DOHH2 (cell line): ENCODE measurements around the gene RBKS.

Source experiments
- H3F3A ChIP-seq: fragments of 200-600 bp; sonication (generic), shearing (Covaris generic); 2 replicates; pipeline ENCODE4 v1.6.0; 2016; ENCODE audit warnings: antibody characterized with exemption, mild to moderate bottlenecking; ENCODE audit not compliant: control insufficient read depth, insufficient read depth
- H3K27ac ChIP-seq: fragments of 200-600 bp; sonication (generic); 2 replicates; pipeline ENCODE4 v1.5.1; 2014; ENCODE audit warnings: low read depth, mild to moderate bottlenecking, low read length, moderate library complexity
- H3K27me3 ChIP-seq: fragments of 200-600 bp; sonication (generic); 2 replicates; pipeline ENCODE4 v1.6.1; 2014; ENCODE audit warnings: mild to moderate bottlenecking, low read length, mixed read lengths; ENCODE audit not compliant: control insufficient read depth
- H3K36me3 ChIP-seq: fragments of 200-600 bp; sonication (generic); 2 replicates; pipeline ENCODE4 v1.6.1; 2014; ENCODE audit warnings: mild to moderate bottlenecking, low read length, moderate library complexity, mixed read lengths; ENCODE audit not compliant: control insufficient read depth
- H3K4me1 ChIP-seq: fragments of 200-600 bp; sonication (generic); 2 replicates; pipeline ENCODE4 v1.6.1; 2014; ENCODE audit warnings: mild to moderate bottlenecking, low read length, mixed read lengths; ENCODE audit not compliant: control insufficient read depth
- H3K4me2 ChIP-seq: fragments of 200-600 bp; sonication (generic); 2 replicates; pipeline ENCODE4 v1.6.0; 2014; ENCODE audit warnings: mild to moderate bottlenecking, low read length, moderate library complexity
- H3K4me3 ChIP-seq: fragments of 200-600 bp; sonication (generic); 2 replicates; pipeline ENCODE4 v1.5.1; 2014; ENCODE audit warnings: mild to moderate bottlenecking, low read length, mixed read lengths
- H3K79me2 ChIP-seq: fragments of 200-600 bp; sonication (generic); 2 replicates; pipeline ENCODE4 v1.6.1; 2014; ENCODE audit warnings: mild to moderate bottlenecking, low read length, mixed read lengths; ENCODE audit not compliant: control insufficient read depth
- H3K9me2 ChIP-seq: fragments of 200-600 bp; sonication (generic); replicated peaks from 2 replicates; pipeline ENCODE4 v1.6.1; 2014; ENCODE audit warnings: mild to moderate bottlenecking, low read length, mixed read lengths; ENCODE audit not compliant: control insufficient read depth
- H3K9me3 ChIP-seq: fragments of 200-600 bp; sonication (generic); 2 replicates; pipeline ENCODE4 v1.6.1; 2014; ENCODE audit warnings: antibody characterized with exemption, low read length, mixed read lengths; ENCODE audit not compliant: control insufficient read depth, insufficient read depth
- H4K20me1 ChIP-seq: fragments of 200-600 bp; sonication (generic); 2 replicates; pipeline ENCODE4 v1.6.0; 2014; ENCODE audit warnings: low read depth, mild to moderate bottlenecking, antibody characterized with exemption, low read length, moderate library complexity; ENCODE audit not compliant: control insufficient read depth, insufficient read depth
- CTCF ChIP-seq: fragments of 200-600 bp; sonication (generic); IDR thresholded peaks from one replicate; pipeline ENCODE4 v1.5.1; 2014; ENCODE audit warnings: antibody characterized with exemption, mild to moderate bottlenecking, low read depth, low read length; ENCODE audit not compliant: poor library complexity, severe bottlenecking
- EZH2phosphoT487 ChIP-seq: fragments of 200-600 bp; sonication (generic); IDR thresholded peaks from 2 replicates; pipeline ENCODE4 v1.6.1; 2017; ENCODE audit warnings: borderline replicate concordance, mild to moderate bottlenecking, antibody characterized with exemption, low read length, moderate library complexity, mixed read lengths

RBKS gene

GRCh38 chr2:27779417-27780055 lies 110.7 kb downstream of the RBKS start:
- H3K27ac ChIP-seq = no peak overlapping the region
- H3F3A ChIP-seq = no peaks in the 10 kb centered on the region
- no peaks in the 10 kb centered on the region for H3K9me3 ChIP-seq
- no peaks in the 10 kb centered on the region for H3K27me3 ChIP-seq
- no peaks in the 10 kb centered on the region for H3K9me2 ChIP-seq
- no peak overlapping the region for H3K4me2 ChIP-seq
- no peaks in the 10 kb centered on the region for H3K4me1 ChIP-seq
- H3K36me3 ChIP-seq = peaks cover 35% of the 10 kb centered on the region
- H3K4me3 ChIP-seq = no peak overlapping the region
- 0 out of 2 replicates have a peak, but pooled peaks cover 5% of the 10 kb centered on the region for H4K20me1 ChIP-seq
- H3K79me2 ChIP-seq = peaks cover 35% of the 10 kb centered on the region
- no peak for TF ChIP-seq EZH2phosphoT487
- no peak for TF ChIP-seq CTCF

GRCh38 chr2:27776696-27777095 lies 113.5 kb downstream of the RBKS start:
- Histone ChIP-seq H3K36me3 (peaks cover 42% of the 10 kb centered on the region), H3F3A (no peaks in the 10 kb centered on the region), H3K4me2 (no peak overlapping the region), H4K20me1 (0 out of 2 replicates have a peak, but pooled peaks cover 5% of the 10 kb centered on the region), H3K9me2 (no peaks in the 10 kb centered on the region), H3K79me2 (peaks cover 63% of the 10 kb centered on the region), H3K4me3 (no peak overlapping the region), H3K27me3 (no peaks in the 10 kb centered on the region), H3K27ac (no peak overlapping the region), H3K4me1 (peaks cover 11% of the 10 kb centered on the region), H3K9me3 (no peaks in the 10 kb centered on the region)
- TF ChIP-seq CTCF = no peak
- no peak for TF ChIP-seq EZH2phosphoT487

GRCh38 chr2:27776097-27776496 lies 114.1 kb downstream of the RBKS start:
- Histone ChIP-seq H3K9me2 (no peaks in the 10 kb centered on the region), H3K36me3 (peaks cover 42% of the 10 kb centered on the region), H4K20me1 (0 out of 2 replicates have a peak, but pooled peaks cover 5% of the 10 kb centered on the region), H3K79me2 (peaks cover 65% of the 10 kb centered on the region), H3K4me2 (no peak overlapping the region), H3K9me3 (no peaks in the 10 kb centered on the region), H3F3A (no peaks in the 10 kb centered on the region), H3K4me1 (peaks cover 13% of the 10 kb centered on the region), H3K27me3 (no peaks in the 10 kb centered on the region), H3K27ac (no peak overlapping the region), H3K4me3 (no peak overlapping the region)
- TF ChIP-seq CTCF (no peak), EZH2phosphoT487 (no peak)
